Measurements from ENCODE around the gene MOAP1.

MOAP1 gene

DNA sequence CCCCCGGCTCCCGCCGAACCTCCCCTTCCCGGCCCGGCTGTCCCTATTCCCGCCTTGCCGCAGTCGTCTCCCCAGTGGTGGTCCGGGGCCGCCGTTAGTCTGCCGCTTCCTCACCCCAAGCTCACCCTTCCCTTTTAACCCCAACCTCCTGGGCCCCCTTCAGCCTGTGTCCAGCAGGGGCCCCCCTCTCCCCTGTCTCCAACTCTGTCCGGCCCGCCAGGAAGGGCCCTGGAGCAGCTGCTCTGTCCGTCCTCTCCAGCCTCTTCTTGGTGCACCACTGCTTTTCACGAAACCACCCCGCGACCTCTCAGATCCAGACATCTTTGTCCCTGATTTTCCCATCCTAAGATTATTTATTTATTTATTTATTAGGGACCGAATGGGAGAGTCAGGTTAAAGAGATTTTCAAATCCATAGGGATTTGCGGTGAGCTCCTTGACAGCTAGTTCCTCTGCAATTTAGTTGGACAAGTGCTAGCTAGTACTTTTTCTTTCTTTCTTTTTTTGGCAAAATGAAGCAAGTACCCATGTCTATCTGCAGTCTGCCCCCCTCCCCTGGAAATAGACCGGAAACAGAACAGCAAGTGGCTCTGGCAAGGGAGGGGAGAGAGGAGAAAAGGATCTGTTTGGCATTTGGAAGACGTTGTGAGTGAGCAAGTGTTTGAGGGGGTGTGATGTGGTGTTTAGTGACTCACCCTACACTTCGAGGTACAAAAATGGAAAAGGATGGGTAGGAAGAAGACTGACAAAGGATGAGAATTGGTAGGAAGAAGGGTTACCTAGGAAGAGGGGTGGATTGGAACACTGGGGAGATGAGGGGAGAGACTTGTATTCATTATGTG, 23.0 kb upstream of the MOAP1 start:
- peak; percentile 74 for DNase-seq (ENCODE audit: low read depth)
- peak overlapping the region; percentile 67 for H3K4me3 ChIP-seq (ENCODE audit: low read depth, low read length)
- TF ChIP-seq, protein P1, sequence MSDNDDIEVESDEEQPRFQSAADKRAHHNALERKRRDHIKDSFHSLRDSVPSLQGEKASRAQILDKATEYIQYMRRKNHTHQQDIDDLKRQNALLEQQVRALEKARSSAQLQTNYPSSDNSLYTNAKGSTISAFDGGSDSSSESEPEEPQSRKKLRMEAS (IDR thresholded peaks at IDR 0.05; ENCODE audit: low read depth, low read length): 0 out of 2 replicates have a peak, but pooled peaks have one; percentile 5
- TF ChIP-seq, protein P2, sequence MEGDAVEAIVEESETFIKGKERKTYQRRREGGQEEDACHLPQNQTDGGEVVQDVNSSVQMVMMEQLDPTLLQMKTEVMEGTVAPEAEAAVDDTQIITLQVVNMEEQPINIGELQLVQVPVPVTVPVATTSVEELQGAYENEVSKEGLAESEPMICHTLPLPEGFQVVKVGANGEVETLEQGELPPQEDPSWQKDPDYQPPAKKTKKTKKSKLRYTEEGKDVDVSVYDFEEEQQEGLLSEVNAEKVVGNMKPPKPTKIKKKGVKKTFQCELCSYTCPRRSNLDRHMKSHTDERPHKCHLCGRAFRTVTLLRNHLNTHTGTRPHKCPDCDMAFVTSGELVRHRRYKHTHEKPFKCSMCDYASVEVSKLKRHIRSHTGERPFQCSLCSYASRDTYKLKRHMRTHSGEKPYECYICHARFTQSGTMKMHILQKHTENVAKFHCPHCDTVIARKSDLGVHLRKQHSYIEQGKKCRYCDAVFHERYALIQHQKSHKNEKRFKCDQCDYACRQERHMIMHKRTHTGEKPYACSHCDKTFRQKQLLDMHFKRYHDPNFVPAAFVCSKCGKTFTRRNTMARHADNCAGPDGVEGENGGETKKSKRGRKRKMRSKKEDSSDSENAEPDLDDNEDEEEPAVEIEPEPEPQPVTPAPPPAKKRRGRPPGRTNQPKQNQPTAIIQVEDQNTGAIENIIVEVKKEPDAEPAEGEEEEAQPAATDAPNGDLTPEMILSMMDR (IDR thresholded peaks at IDR 0.05; ENCODE audit: low read depth, low read length): peak; percentile 6
- no peak for TF ChIP-seq POLR2A (IDR thresholded peaks at IDR 0.05; ENCODE audit: extremely low read depth, insufficient read length)
- 0 out of 2 replicates have a peak, but pooled peaks have one; percentile 7 for TF ChIP-seq MYC (IDR thresholded peaks at IDR 0.05; ENCODE audit: low read depth, low read length)

DNA sequence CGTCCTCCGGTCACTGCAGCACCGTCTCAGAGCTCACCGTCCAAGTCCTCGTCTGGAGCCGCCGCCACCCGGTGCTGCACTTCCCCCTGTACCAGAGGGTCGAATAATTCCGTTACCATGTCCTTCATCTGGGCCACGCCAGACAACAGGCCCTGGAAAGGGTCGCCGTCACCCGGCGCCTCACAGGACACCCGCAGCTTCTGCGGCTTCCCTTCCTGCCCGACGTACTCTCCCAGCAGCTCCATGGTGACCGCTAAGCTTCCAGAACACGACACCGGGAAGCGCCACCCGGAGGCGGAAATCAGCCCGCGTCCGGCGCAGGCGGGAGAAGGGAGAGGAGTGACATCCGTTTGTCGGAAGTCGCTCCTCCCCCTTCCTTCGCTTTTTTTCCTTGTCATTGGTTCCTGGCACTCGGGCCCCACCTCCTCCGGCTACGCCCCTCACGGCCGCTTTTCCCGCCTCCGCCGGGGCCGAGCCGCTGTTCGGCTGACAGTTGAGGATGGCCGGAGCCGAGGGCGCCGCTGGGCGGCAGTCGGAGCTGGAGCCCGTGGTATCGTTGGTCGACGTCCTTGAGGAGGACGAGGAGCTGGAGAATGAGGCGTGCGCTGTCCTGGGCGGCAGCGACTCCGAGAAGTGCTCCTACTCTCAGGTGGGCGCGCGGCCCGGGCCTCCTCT, 22.2 kb upstream of the MOAP1 start, which contains the start of the genes GON7 and UBR7:
GON7 (minus strand) TSS at position 273 of the 675 bp plus-strand sequence; CDS start at position 245, 28 bp downstream.
UBR7 (plus strand) TSS at position 464 of the 675 bp plus-strand sequence; CDS start at position 500, 36 bp downstream.
- H3K4me3 ChIP-seq (ENCODE audit: low read depth, low read length): peak within 1 kb of the TSS; percentile 85
- DNase-seq (ENCODE audit: low read depth): peak; percentile 98
- TF ChIP-seq MYC (IDR thresholded peaks at IDR 0.05; ENCODE audit: low read depth, low read length) (no peak; the same call in 1 of the 2 replicates), POLR2A (IDR thresholded peaks at IDR 0.05; ENCODE audit: extremely low read depth, insufficient read length) (peak; percentile 63)
- TF ChIP-seq, protein P1 (IDR thresholded peaks at IDR 0.05; ENCODE audit: low read depth, low read length): peak; percentile 43
- TF ChIP-seq, protein P2 (IDR thresholded peaks at IDR 0.05; ENCODE audit: low read depth, low read length): no peak

DNA sequence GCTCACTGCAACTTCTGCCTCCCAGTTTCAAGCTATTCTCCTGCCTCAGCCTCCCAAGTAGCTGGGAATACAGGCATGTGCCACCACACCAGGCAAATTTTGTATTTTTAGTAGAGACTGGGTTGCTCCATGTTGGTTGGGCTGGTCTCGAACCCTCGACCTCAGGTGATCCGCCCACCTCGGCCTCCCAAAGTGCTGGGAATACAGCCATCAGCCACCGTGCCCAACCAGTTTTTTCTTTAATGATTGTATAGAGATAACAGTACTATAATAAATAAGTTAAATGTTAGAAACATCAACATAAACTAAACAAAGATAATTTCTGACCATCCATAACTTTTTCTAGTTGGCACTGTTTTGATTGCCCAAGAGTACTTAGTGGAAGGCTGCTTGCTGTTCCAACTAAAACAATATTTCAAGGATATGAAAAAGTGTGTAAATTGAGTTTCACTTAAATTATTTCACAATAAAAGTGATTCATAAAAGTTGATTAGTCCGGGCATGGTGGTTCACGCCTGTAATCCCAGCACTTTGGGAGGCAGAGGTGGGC, 16.5 kb upstream of the MOAP1 start:
- H3K4me3 ChIP-seq (ENCODE audit: low read depth, low read length): no peak overlapping the region
- no peak for DNase-seq (ENCODE audit: low read depth)
- TF ChIP-seq MYC (IDR thresholded peaks at IDR 0.05; ENCODE audit: low read depth, low read length) (no peak), POLR2A (IDR thresholded peaks at IDR 0.05; ENCODE audit: extremely low read depth, insufficient read length) (no peak)
- TF ChIP-seq, protein P2 (IDR thresholded peaks at IDR 0.05; ENCODE audit: low read depth, low read length): no peak
- TF ChIP-seq, protein P1 (IDR thresholded peaks at IDR 0.05; ENCODE audit: low read depth, low read length): no peak

DNA sequence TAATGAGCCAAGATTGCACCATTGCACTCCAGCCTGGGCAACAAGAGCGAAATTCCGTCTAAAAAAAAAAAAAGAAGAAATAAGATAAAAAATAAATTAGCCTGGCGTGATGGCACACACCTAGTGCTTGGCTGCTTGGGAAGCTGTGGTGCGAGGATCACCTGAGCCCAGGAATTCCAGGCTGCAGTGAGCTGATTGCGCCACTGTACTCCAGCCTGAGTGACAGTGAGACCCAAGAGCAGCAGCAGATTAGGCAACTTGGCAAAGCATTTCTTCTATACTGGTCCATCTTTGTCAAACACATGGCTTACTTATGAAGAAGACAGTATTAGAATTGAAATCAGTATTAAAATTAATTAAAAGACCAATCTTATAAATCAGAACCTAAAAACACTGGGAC, 15.9 kb upstream of the MOAP1 start:
- TF ChIP-seq, protein P2 (IDR thresholded peaks at IDR 0.05; ENCODE audit: low read depth, low read length): no peak
- TF ChIP-seq MYC (IDR thresholded peaks at IDR 0.05; ENCODE audit: low read depth, low read length): no peak
- TF ChIP-seq, protein P1 (IDR thresholded peaks at IDR 0.05; ENCODE audit: low read depth, low read length): no peak
- TF ChIP-seq POLR2A (IDR thresholded peaks at IDR 0.05; ENCODE audit: extremely low read depth, insufficient read length): no peak
- no peak for DNase-seq (ENCODE audit: low read depth)
- no peak overlapping the region for H3K4me3 ChIP-seq (ENCODE audit: low read depth, low read length)

DNA sequence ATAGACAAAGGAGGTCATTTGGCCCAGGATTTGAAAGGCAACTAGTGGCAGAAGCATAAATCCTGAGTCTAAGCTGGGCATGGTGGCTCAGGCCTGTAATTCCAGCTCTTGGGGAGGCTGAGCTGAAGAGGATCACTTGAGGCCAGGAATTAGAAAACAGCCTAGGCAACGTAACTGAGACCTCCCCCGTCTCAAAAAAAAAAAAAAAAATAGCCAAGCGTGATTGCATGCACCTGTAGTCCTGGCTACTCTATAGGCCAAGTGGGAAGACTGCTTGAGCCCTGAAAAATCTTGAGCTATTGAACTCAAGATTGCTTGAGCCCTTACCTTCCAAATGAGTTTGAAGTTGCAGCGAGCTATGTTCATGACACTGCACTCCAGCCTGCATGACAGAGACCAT, 14.3 kb upstream of the MOAP1 start:
- TF ChIP-seq POLR2A (IDR thresholded peaks at IDR 0.05; ENCODE audit: extremely low read depth, insufficient read length): no peak
- TF ChIP-seq, protein P1 (IDR thresholded peaks at IDR 0.05; ENCODE audit: low read depth, low read length): no peak
- TF ChIP-seq, protein P2 (IDR thresholded peaks at IDR 0.05; ENCODE audit: low read depth, low read length): no peak
- no peak for TF ChIP-seq MYC (IDR thresholded peaks at IDR 0.05; ENCODE audit: low read depth, low read length)
- no peak overlapping the region for H3K4me3 ChIP-seq (ENCODE audit: low read depth, low read length)
- no peak for DNase-seq (ENCODE audit: low read depth)

All from NB4 (cell line).